GM19351 (cell line): ENCODE measurements around the gene MICU2.
A peak's percentile ranks its signal among the peaks of the same experiment; 100 is the strongest.
"Not testable (repeated sequence)": the region's sequence is repeated elsewhere in the genome, so short reads cannot be mapped to it uniquely, and the experiment has no call there.

ENCODE experiments used
- ATAC-seq: cut with Tn5 transposase; IDR thresholded peaks from one replicate; pipeline ENCODE4 v1.9.1; 2021; ENCODE audit warnings: mild to moderate bottlenecking, moderate library complexity; ENCODE audit not compliant: unreplicated experiment

Gene MICU2

DNA sequence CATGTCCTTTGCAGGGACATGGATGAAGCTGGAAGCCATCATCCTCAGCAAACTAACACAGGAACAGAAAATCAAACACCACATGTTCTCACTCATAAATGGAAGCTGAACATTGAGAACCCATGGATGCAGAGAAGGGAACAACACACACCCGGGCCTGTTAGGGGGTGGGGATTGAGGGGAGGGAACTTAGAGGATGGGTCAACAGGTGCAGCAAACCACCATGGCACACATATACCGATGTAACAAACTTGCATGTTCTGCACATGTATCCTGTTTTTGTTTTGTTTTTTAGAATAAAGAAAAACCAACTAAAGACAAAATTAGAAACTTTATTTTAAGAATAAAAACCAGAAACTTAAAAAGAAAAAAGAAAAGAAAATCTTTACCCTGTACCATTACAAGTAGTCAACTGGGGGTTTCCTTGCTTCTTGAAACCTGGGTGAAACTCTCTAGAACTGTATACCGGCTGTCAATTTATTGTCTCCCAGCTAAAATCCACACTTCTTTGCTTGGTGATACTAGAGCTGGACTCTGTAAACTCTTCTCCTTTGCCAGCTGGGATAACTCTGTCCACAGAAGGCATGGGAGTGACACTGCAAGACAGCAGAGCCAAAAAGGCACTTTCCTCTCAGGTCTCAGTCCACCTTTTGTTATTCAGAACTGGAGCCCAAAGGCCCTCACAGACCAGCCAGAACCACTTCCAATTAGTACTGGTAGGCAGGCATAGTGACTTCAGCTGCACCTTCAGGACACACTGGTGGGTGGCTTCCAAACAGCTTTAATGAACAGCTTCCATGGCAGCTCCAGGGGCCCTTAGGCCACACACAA is 9.0 kb downstream of the MICU2 start:
- ATAC-seq = peak; percentile 38

DNA sequence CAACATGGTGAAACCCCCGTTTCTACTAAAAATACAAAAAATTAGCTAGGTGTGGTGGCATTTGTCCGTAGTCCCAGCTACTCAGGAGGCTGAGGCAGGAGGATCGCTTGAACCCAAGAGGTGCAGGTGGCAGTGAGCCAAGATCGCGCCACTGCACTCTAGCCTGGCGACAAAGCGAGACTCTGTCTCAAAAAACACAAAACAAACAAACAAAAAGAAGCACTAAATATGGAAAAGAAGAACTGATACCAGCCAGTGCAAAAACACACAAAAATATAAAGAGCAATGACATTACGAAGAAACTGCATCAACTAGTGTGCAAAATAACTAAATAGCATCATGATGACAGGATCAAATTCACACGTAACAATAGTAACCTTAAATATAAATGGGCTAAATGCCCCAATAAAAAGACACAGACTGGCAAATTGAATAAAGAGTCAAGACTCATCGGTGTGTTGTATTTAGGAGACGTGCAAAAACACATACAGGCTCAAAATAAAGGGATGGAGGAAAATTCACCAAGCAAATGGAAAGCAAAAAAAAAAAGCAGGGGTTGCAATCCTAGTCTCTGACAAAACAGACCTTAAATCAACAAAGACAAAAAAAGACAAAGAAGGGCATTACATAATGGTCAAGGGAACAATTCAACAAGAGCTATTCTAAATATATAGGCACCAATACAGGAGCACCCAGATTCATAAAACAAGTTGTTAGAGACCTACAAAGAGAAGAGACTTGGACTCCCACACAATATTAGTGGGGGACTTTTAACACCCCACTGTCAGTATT is 13.1 kb downstream of the MICU2 start:
- ATAC-seq = not testable (repeated sequence)

DNA sequence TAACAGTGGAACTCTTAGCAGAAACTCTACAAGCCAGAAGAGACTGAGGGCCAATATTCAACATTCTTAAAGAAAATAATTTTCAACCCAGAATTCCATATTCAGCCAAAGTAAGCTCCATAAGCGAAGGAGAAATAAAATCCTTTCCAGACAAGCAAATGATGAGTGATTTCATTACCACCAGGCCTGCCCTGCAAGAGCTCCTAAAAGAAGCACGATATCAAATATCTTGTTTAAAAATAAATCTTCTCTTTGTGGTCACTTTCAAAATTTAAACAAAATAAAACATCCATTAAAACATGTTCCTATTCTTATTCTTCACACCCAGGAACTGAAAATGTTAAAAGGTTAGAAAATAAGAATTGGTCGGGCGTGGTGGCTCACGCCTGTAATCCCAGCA is 13.7 kb downstream of the MICU2 start:
- no peak for ATAC-seq

DNA sequence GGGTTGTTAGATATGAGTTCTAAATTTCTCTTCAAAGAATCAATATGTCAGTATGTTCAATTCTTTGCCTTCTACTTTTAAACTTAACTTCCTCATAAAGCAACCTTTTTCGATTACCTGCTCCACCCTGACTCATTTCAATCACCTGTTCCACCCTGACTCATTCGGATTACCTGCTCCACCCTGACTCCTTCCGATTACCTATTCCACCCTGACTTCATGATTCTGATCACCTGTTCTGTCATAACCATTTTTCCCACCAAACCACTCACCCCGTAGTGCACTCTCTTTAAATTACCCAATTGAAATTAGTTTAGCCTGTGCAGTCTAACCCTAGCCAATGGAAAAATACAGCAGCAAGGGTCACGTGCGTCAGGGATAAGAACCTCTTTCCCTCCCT is 14.5 kb downstream of the MICU2 start:
- not testable (repeated sequence) for ATAC-seq

DNA sequence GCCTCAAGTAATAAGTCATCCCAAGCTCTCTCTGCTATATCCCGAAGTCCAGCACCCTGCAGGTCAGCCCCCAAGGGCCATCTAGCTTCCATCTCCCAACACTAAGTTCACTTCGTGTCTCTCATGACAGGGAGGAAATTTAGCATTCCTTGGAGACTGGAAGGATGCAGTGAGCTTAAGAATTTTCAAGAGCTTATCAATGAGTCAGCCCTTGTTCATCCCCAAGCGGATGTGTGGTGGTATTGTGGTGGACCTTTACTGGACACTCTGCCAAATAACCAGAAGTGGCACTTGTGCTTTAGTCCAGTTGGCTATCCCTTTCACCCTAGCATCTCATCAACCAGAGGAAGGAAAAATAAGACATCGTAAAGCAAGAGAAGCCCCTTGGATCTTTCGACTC is 15.6 kb downstream of the MICU2 start:
- ATAC-seq = not testable (repeated sequence)

DNA sequence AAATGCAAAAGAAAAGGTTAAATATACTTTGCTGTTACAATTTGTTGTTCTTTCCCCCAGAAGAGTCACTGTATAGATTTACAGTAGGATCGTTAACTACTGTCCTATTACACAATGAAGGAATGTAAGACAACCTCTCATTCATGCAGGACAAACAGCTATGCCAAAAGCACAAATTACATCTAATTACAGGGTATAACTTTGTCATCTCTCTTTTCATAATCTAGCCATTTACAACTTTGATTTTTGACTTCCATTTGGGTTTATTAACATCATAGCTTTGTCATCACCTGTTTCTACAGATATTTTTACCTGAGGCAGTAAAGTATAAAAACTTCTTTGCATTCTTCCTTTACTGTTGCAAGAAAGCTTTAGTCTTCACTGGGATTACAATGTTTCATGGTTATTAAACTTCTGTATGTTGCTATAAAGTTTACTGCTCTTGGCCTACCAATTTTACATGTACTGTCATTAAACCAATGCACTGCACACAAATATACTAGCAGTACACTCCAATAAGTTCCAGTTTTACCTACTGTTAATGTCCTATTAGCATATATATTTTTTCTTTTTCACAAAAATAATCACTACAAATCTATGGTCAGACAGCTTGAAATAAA is 18.9 kb downstream of the MICU2 start:
- no peak for ATAC-seq

DNA sequence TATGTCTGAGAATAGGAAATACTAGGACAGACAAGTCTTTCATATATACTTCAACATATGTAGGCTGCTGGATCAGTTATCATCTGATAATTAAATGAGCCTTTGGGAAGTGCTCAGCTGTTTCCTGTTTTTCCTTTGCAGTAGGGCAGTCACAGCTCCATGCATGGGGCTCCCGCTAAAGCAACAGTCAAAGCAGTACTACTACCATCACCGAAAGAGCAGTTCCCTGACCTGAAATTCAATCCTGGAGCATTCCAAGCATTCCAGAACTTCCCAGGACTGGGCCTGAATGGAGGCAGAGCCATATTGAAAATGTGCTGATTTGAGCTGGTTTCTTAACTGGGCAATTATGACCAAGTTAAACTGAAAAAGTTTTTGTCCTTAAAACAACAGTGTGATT is 20.5 kb downstream of the MICU2 start:
- no peak for ATAC-seq

DNA sequence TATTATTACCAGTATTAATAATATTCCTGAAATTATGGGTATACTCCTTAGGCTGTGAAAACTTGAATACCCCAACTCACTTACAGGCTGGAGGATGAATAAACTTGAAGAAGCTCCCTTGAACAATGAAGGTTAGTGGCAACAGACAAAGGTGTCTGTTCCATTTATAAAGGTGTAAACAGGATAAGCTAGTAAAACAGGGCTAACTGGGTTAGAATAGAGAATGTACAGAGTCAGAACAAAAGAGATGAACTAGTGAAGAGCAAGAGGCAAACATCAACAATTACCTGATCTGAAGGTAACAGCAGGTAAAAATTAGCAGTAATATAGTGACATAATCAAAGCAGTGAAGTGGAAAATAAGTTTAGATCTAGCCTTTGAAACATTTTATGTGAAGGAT is 23.2 kb downstream of the MICU2 start:
- no peak for ATAC-seq

DNA sequence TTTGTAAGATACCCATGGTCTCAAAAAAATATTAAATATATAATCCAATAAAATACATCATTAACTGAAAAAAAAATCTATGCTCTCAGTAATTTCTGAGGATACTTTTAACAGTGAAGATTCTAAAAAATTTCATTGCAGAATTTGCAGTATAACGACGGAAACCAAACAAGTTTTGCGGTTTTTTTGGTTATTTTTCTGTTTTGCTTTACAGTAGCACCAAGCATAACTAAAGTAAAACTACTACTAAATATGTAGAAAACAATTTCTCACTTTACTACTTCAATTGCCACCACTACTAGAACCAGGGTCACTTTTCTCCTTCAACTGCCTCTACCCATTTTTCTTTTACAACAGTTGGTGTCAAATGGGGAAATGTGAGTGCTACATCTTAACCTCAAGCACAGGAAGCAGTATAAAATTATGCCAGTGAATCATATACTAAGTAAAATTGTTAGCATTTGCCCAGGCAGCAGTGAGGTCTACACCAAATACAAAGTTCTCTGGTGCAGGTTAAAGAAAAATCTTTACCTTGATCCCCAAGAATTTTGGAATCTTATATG is 24.1 kb downstream of the MICU2 start:
- ATAC-seq = peak; percentile 81

DNA sequence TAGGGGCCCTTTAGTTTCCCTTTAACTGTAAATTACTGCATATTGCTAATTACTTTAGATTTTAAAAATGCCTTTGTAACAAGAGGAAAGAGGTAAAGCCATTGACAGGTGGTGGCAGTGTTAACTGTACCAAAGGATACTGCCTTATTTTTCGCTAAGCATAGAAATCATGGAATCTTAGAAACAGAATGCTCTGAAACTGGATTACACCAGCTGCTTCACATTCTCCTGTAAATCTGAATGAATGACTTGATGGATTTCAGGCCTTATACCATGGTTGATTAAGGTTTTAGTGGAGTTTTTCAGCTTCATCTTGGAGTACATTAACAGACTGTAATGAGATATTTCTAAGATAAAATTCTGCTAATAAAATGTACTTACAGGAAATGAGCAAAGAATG is 25.2 kb downstream of the MICU2 start:
- ATAC-seq = no peak

DNA sequence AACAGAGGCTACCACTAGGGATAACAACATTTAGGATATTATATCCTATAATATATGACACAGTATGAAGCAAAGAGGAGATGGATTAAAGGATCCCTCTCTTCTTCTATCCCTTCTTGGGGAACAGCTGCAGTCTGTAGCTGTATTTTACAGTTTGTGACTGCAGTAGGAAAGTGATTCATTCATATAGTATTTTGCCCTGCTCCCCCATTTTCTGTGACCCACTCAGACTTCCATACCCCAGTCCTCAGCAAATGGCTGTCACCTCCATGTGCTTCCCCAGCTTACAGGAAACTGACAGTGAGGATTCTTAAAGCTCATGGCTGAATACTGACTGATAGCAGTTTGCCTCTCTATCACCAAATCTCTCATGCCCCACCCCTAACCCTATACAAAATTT is 27.5 kb downstream of the MICU2 start:
- no peak for ATAC-seq

DNA sequence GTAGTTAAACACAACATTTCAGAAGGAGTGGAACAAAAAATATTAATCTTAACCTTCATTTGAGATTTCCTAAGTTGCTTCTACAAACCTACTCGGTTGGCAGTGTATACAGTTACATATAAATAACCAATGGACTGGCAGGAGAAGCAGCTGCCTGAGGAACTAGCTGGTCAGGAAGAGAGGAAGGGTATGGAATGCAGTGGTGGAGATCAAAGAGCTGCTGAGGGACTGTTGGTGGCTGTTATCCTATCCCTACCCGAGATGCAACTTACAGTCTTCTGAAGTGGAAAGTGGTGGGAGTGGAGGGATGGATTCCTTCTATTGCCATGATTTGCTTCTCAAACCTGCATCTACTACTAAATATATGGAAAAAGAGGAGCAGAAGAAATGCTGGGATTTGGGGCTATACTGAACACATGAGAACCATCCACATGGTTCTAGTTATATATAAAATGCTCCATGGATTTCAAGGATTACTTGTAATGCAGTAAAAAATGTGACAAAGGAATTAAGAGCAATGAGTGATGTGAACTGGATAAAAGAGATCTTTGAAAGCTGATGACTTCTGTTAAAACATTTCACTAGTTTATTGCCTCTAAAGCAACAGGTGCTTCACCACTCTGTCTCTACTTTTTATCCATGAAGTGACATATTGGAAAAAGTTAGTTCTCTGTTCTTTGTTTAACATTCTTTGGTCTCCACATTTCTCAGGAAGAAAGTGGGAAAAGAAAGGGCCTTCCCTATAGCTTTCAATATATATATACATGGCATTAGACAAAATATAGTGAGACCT is 29.9 kb downstream of the MICU2 start:
- ATAC-seq = no peak

DNA sequence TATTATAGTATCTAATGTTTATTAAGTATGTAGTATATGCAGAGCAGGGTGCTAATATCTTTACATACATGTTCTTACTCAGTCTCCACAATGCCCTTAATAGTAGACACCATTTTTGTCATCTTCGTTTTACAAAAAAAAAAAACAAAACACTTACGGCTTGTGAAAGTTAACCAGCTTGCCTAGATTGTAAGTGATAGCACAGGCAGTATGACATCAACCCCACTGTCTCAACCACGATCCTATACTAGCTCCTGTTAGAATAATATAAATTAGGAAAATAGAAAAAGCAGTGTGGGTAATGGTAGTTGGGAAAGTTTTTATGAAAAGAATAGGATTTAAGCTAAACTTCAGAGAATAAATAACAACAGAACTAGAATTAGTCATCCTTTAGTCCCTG is 34.3 kb downstream of the MICU2 start:
- ATAC-seq = no peak

DNA sequence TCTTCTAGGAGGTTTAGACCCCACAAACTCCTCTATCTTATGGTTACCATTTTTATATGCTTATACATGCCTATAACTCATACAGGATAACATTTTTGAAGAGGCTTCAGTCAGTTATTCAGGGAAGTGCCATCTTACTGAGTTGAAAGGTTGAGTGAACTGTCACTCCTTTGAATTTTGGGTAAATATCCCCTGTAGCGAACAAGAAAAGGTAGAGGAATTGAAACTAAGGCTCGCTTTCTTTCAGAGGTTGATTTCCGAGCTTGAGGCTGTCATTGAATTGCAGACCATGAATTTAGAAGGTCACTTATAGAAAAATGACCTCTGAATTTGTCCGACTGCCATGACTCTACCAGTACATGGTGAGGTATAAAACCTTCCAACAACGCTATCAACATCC is 35.1 kb downstream of the MICU2 start:
- no peak for ATAC-seq

DNA sequence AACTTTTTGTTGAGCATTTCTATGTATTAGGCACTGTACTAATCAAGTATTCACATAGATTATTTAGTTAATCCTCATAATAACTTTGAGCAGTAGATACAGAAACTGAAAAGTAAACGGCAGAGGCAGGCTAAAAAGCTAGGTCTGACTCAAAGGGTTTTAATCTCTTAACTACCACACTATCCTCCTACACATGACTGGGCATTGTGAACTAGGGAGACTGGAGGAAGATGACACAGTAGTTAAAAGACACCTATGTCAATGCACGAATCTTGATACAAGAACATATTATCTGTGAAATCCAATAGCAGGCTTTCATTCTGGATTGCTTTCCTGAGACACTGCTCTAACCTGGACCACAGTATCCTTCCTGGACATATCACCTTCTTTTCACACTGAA is 36.3 kb downstream of the MICU2 start:
- ATAC-seq = peak; percentile 91

DNA sequence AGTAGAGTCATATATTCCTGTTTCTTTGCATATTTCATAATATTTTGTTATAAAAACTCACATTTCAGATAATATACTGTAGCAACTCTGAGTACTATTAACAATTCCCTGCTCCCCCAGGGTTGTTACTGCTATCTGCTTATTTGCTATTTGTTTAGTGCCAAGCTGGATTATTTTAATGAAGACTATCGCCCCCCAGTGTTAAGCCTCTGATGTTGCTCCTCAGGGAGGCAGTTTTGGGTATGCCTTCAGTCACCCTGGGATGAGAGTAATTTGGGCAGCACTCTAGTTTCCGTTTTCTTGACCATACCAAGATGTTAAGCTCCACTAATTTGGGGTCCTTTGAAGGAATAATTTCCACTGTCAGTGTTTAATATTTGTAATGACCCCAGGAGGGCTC is 46.0 kb downstream of the MICU2 start:
- no peak for ATAC-seq

DNA sequence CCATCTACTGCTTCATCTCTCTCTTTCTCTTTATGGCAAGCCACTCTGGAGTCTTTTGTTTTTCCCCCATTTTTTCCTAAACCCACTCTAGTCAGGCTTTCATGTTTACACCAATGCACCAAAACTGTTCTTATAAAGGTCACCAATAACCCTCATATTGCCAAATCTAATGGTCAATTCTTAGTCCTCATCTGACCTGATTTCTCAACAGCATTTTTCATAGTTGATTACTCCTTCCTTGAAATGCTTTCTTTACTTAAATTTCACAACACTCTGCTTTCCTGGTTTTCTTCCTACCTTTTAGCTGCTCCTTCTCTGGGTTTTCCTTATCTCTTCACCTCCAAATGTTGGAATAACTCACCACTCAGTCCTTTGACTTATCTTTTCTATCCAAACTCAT is 47.9 kb downstream of the MICU2 start:
- no peak for ATAC-seq

DNA sequence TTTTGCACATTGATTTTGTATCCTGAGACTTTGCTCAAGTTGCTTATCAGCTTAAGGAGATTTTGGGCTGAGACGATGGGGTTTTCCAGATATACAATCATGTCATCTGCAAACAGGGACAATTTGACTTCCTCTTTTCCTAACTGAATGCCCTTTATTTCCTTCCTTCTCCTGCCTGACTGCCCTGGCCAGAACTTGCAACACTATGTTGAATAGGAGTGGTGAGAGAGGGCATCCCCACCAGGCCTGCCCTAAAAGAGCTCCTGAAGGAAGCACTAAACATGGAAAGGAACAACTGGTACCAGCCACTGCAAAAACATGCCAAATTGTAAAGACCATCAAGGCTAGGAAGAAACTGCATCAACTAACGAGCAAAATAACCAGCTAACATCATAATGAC is 50.7 kb downstream of the MICU2 start:
- ATAC-seq = not testable (repeated sequence)

DNA sequence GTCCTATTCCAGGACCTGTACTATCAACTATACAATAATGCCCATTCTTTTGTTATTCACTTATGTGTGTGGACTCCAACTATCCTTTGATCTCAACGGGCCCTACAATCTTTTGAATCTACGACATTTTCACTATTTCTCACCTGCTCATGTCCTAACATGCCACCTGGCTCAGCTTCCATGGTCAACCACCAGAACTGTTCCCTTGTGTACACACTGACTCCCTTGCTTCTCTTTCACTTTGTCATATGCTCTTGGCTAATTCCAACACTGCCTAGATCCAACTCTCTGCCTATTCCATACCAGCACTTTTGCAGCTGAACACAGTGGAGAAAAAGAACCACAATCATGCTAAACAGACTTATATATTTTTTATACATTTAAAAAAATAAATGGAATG is 53.1 kb downstream of the MICU2 start:
- ATAC-seq = no peak

DNA sequence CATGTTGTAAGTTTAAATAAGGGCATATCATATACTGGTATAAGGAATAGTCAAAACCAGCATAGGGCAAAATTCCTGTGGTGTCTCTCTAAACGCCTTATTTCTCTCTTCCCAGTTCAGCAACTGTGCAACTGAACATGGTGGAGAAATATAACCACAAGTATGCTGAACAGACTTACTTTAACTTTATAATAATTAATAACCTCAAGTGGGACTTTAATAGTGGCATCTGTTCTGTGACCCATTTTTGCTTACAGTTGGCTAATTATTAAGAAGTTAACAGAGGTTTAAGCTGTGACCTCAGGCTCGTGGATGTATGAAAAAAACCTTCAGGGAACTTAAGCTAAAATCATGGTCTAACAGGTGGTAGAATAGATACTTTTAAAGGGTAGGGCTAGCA is 54.3 kb downstream of the MICU2 start:
- no peak for ATAC-seq

DNA sequence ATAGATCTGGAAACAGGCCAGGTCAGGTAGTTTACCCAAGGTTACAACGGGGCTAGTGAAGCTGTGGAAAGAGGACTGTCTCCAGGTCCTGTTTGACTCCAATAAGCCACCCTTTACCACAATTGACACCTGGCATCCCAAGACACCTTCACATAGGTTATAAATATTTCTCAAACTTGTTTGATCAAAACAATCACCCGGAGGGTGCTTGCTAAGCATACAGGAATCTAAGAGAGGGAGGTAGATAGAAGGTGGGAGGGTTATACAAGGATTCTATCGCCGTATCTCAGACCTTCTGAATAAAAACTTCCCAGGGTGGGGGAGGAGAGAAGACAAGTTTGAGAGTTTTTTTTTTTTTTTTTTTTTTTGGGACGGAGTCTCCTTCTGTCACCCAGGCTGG is 55.4 kb downstream of the MICU2 start:
- ATAC-seq = no peak
